Measurements from ENCODE around the gene TRIO.

Gene TRIO

GRCh38 chr5:14256026-14256690, 113.0 kb downstream of the TRIO start (continued):
- no peak for TF ChIP-seq ZNF248 (tag by site-specific recombination; IDR thresholded peaks at IDR 0.05)
- peak; percentile 76 for TF ChIP-seq SETDB1 (IDR thresholded peaks at IDR 0.05; ENCODE audit: insufficient read length, low read length)

DNA sequence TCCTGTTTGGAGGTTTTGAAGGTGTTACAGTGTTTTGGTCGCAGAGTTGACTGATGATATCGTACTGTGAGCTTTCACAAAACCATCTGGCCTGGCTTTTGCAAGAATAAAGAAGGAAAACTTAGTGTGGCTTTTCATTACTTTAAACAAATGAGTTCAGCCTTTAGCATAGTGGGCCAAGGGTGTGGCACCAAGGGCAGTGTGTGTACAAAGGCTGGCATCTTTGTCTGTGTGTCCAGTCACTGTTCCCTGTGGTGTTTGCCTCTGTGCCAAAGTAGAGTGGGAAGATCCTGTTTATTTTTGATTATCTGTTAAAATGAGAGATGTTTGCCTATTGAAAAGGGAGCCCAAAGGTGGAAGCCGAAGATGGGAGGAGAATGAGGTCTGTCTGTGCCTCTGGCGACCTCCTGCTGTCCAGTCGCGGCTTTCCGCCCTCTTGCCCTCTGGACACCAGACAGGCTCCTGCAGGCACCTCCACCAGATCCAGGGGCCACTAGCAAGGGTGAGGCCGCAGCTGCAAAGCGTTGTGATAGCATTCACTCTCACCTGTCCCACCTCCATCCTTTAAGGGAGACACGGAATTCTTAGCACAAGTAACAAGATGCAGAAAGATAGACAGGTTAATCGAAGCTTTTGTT, 113.7 kb downstream of the TRIO start:
- no peak overlapping the region for H3K27ac ChIP-seq (ENCODE audit: extremely low read depth, low read depth, low read length)

DNA sequence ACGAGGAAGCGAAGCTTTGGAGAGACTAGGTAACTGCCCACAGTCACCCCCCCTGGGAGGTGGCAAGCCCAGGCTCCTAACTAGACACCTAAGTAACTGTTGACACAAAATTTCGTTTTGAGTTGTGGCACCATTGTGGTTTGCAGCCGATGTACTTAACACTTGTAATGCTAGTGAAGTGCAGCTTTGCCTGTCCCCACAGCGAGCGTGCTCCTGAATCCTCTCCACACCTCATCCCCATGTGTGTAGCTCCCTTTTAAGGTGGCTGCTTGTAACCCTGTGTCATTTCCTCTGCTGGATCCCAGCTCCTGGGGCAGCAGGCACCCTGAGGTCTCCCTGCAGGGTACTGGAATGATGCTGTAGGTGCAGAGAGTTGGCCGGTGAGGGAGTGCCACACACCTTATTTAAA, 114.9 kb downstream of the TRIO start:
- TF ChIP-seq ZIC2 (tag by site-specific recombination; IDR thresholded peaks at IDR 0.05) (peak; percentile 82), OSR2 (tag by site-specific recombination; IDR thresholded peaks at IDR 0.05) (peak; percentile 73), ZNF140 (tag by site-specific recombination; IDR thresholded peaks at IDR 0.05) (no peak), ZEB2 (tag by site-specific recombination; IDR thresholded peaks at IDR 0.05) (0 out of 2 replicates have a peak, but pooled peaks have one; percentile 13), ZNF335 (tag by site-specific recombination; conservative IDR thresholded peaks at IDR 0.05) (0 out of 2 replicates have a peak, but pooled peaks have one; percentile 28), ZNF600 (tag by site-specific recombination; IDR thresholded peaks at IDR 0.05) (0 out of 2 replicates have a peak, but pooled peaks have one; percentile 38)
- H3K4me3 ChIP-seq (ENCODE audit: low read depth, low read length): no peak overlapping the region
- POLR2A ChIA-PET: no interaction called here
- H3K27ac ChIP-seq (ENCODE audit: extremely low read depth, low read depth, low read length): no peak overlapping the region
- CTCF ChIA-PET: interaction anchor here (0.9 to 2.6 kb wide), 3 partner anchors 13 to 125 kb away, joined by 3 to 7 read pairs (median 4); no protein-coding TSS in a partner anchor
- no peaks in the 10 kb centered on the region; the same call in 1 of the 2 replicates for H3K9me3 ChIP-seq (ENCODE audit: control insufficient read depth, insufficient read depth, low read depth, low read length)
- peaks cover 28% of the 10 kb centered on the region for H3K4me1 ChIP-seq (ENCODE audit: control insufficient read depth, insufficient read depth, low read length)
- no peaks in the 10 kb centered on the region for H3K36me3 ChIP-seq (ENCODE audit: control insufficient read depth in 2 of 2, insufficient read depth in 1 of 2, low read length in 2 of 2)

More for the DNA sequence above, 113.7 kb downstream of the TRIO start:
- CTCF ChIA-PET: interaction anchor here (0.9 kb wide), 1 partner anchor 124 kb away, joined by 3 read pairs; no protein-coding TSS in a partner anchor
- POLR2A ChIA-PET: no interaction called here
- TF ChIP-seq BCL11B (tag by site-specific recombination; IDR thresholded peaks at IDR 0.05; ENCODE audit: low read depth): no peak
- no peak for TF ChIP-seq ZNF549 (tag by site-specific recombination; IDR thresholded peaks at IDR 0.05)
- TF ChIP-seq ZNF423 (tag by site-specific recombination; IDR thresholded peaks at IDR 0.05): no peak
- TF ChIP-seq ZNF132 (tag by site-specific recombination; IDR thresholded peaks at IDR 0.05; ENCODE audit: borderline replicate concordance): no peak
- TF ChIP-seq RBAK (tag by site-specific recombination; IDR thresholded peaks at IDR 0.05): no peak
- no peak for TF ChIP-seq ZSCAN16 (tag by site-specific recombination; IDR thresholded peaks at IDR 0.05)
- TF ChIP-seq ZNF394 (tag by site-specific recombination; IDR thresholded peaks at IDR 0.05; ENCODE audit: borderline replicate concordance): no peak
- no peak for TF ChIP-seq HOXC10 (CRISPR knock-in tag; IDR thresholded peaks at IDR 0.05)
- no peak for TF ChIP-seq HOXD13 (CRISPR knock-in tag; IDR thresholded peaks at IDR 0.05; ENCODE audit: borderline replicate concordance)
- peaks cover 22% of the 10 kb centered on the region for H3K4me1 ChIP-seq (ENCODE audit: control insufficient read depth, insufficient read depth, low read length)
- H3K4me3 ChIP-seq (ENCODE audit: low read depth, low read length): no peak overlapping the region
- H3K9me3 ChIP-seq (ENCODE audit: control insufficient read depth, insufficient read depth, low read depth, low read length): no peaks in the 10 kb centered on the region; the same call in 1 of the 2 replicates
- no peaks in the 10 kb centered on the region for H3K36me3 ChIP-seq (ENCODE audit: control insufficient read depth in 2 of 2, insufficient read depth in 1 of 2, low read length in 2 of 2)

GRCh38 chr5:14258840-14259239, 115.7 kb downstream of the TRIO start:
- CTCF ChIA-PET: interaction anchor here (2.6 kb wide), 1 partner anchor 12 kb away, joined by 7 read pairs; no protein-coding TSS in a partner anchor
- POLR2A ChIA-PET: no interaction called here
- peaks cover 36% of the 10 kb centered on the region for H3K4me1 ChIP-seq (ENCODE audit: control insufficient read depth, insufficient read depth, low read length)

More at GRCh38 chr5:14258840-14259239, 115.7 kb downstream of the TRIO start:
- Histone ChIP-seq H3K27ac (ENCODE audit: extremely low read depth, low read depth, low read length) (no peak overlapping the region), H3K36me3 (ENCODE audit: control insufficient read depth in 2 of 2, insufficient read depth in 1 of 2, low read length in 2 of 2) (no peaks in the 10 kb centered on the region), H3K4me3 (ENCODE audit: low read depth, low read length) (no peak overlapping the region), H3K9me3 (ENCODE audit: control insufficient read depth, insufficient read depth, low read depth, low read length) (no peaks in the 10 kb centered on the region; the same call in 1 of the 2 replicates)
- peak; percentile 12 for TF ChIP-seq ZIC2 (tag by site-specific recombination; IDR thresholded peaks at IDR 0.05)
- TF ChIP-seq YY1 (tag by site-specific recombination; IDR thresholded peaks at IDR 0.05): no peak
